Thymus (tissue), 11 donors: Measurements from ENCODE around the gene IMMT. TPM values are rescaled to one million over a fixed set of nuclear protein-coding genes. Genes with fewer than 3 reads are reported as not detected.

ENCODE experiments used
- DNase-seq, 9 donors: peaks; one replicate each; pipeline ENCODE4 v3.0.0-alpha.2; 2013; ENCODE audit warnings: low spot score in 9 of 9, low read depth in 6 of 9, missing footprints in 1 of 9
- H3K27ac ChIP-seq, 2 donors: one replicate each; pipeline ENCODE4 v1.5.1; 2013; ENCODE audit warnings: control low read depth in 1 of 2, low read depth in 1 of 2, low read length in 1 of 2, mild to moderate bottlenecking in 1 of 2, moderate library complexity in 1 of 2
- H3K27me3 ChIP-seq, 2 donors: one replicate each; pipeline ENCODE4 v1.5.1; 2013; ENCODE audit warnings: low read length in 1 of 2; ENCODE audit not compliant: control insufficient read depth in 2 of 2, insufficient read depth in 1 of 2
- H3K36me3 ChIP-seq, 2 donors: one replicate each; pipeline ENCODE4 v1.5.1; 2013; ENCODE audit warnings: low read length in 1 of 2, mild to moderate bottlenecking in 1 of 2, moderate library complexity in 1 of 2; ENCODE audit not compliant: control insufficient read depth in 2 of 2, insufficient read depth in 2 of 2
- H3K4me1 ChIP-seq, 2 donors: one replicate each; pipeline ENCODE4 v1.5.1; 2013; ENCODE audit warnings: low read length in 2 of 2; ENCODE audit not compliant: control insufficient read depth in 2 of 2, insufficient read depth in 2 of 2
- H3K4me3 ChIP-seq, 2 donors: one replicate each; pipeline ENCODE4 v1.5.1; 2013; ENCODE audit warnings: low read length in 2 of 2, control low read depth in 1 of 2, mild to moderate bottlenecking in 1 of 2
- H3K9me3 ChIP-seq, 2 donors: one replicate each; pipeline ENCODE4 v1.5.1; 2013; ENCODE audit warnings: low read length in 1 of 2, mild to moderate bottlenecking in 1 of 2; ENCODE audit not compliant: control insufficient read depth in 2 of 2, insufficient read depth in 1 of 2
- WGBS: extraction: QIAGEN DNeasy Blood & Tissue Kit; methylation state at CpG from one replicate; pipeline ENCODE4 v1.1.7; 2013; 5-methylcytosine and 5-hydroxymethylcytosine counted together
- polyA plus RNA-seq: library from polyadenylated mRNA; stranded (reverse); fragments of 200-250 nt; gene quantifications from one replicate; pipeline ENCODE4 v1.2.3, GENCODE V29; 2013
- total RNA-seq: library from RNA; stranded (reverse); fragments of 120-200 nt; gene quantifications from one replicate; pipeline ENCODE4 v1.2.4, GENCODE V29; 2013
- donor health status: healthy.

IMMT gene
- total and polyA plus RNA-seq, 2 donors = 45.9 to 71.5 TPM

GRCh38 chr2:86172610-86173009, 22.7 kb downstream of the IMMT start:
- Histone ChIP-seq H3K4me1 (no peaks in the 10 kb centered on the region), H3K4me3 (no peak overlapping the region), H3K9me3 (no peaks in the 10 kb centered on the region), H3K27me3 (no peaks in the 10 kb centered on the region), H3K27ac (no peak overlapping the region), H3K36me3 (peaks cover 17 to 82% of the 10 kb centered on the region in 2 donors)
- no peak for DNase-seq
- 98% methylated on average over 2 of the region's 2 CpGs for WGBS

- Histone ChIP-seq H3K4me3 (no peak overlapping the region), H3K27ac (no peak overlapping the region), H3K4me1 (no peaks in the 10 kb centered on the region), H3K36me3 (peaks cover 20 to 76% of the 10 kb centered on the region in 2 donors), H3K9me3 (no peaks in the 10 kb centered on the region), H3K27me3 (no peaks in the 10 kb centered on the region)
- 98% methylated on average over 3 of the region's 3 CpGs for WGBS
- no peak for DNase-seq
Measured at GRCh38 chr2:86171295-86171694, 24.0 kb downstream of the IMMT start.

- Histone ChIP-seq H3K27ac (no peak overlapping the region), H3K4me3 (no peak overlapping the region), H3K36me3 (peaks cover 24 to 74% of the 10 kb centered on the region in 2 donors), H3K4me1 (no peaks in the 10 kb centered on the region), H3K9me3 (no peaks in the 10 kb centered on the region), H3K27me3 (no peaks in the 10 kb centered on the region)
- no peak for DNase-seq
- WGBS = 97% methylated on average over 4 of the region's 4 CpGs
Measured at GRCh38 chr2:86170449-86170848, 24.8 kb downstream of the IMMT start.

- no peak for DNase-seq
- H3K36me3 ChIP-seq = peaks cover 70 to 84% of the 10 kb centered on the region in 2 donors
- no peak overlapping the region for H3K4me3 ChIP-seq
- H3K27me3 ChIP-seq = no peaks in the 10 kb centered on the region
- no peak overlapping the region for H3K27ac ChIP-seq
- H3K9me3 ChIP-seq = no peaks in the 10 kb centered on the region
- WGBS = 98% methylated on average over 6 of the region's 6 CpGs
- no peaks in the 10 kb centered on the region for H3K4me1 ChIP-seq
Measured at GRCh38 chr2:86160156-86160952, 34.9 kb downstream of the IMMT start.

GRCh38 chr2:86158286-86158685, 37.0 kb downstream of the IMMT start:
- H3K36me3 ChIP-seq = peaks cover 68 to 79% of the 10 kb centered on the region in 2 donors

GRCh38 chr2:86157009-86157556, 38.2 kb downstream of the IMMT start:
- Histone ChIP-seq H3K27ac (no peak overlapping the region), H3K27me3 (no peaks in the 10 kb centered on the region), H3K4me1 (no peaks in the 10 kb centered on the region), H3K9me3 (no peaks in the 10 kb centered on the region), H3K36me3 (peaks cover 59 to 69% of the 10 kb centered on the region in 2 donors), H3K4me3 (no peak overlapping the region)
- WGBS = 98% methylated on average over 2 of the region's 2 CpGs
- DNase-seq = no peak

More at GRCh38 chr2:86158286-86158685, 37.0 kb downstream of the IMMT start:
- Histone ChIP-seq H3K27ac (no peak overlapping the region), H3K4me1 (no peaks in the 10 kb centered on the region), H3K27me3 (no peaks in the 10 kb centered on the region), H3K9me3 (no peaks in the 10 kb centered on the region), H3K4me3 (no peak overlapping the region)
- no peak for DNase-seq
- WGBS = 97% methylated on average over 4 of the region's 4 CpGs

- H3K4me3 ChIP-seq = no peak overlapping the region
- no peaks in the 10 kb centered on the region for H3K9me3 ChIP-seq
- no peaks in the 10 kb centered on the region for H3K4me1 ChIP-seq
- H3K27me3 ChIP-seq = no peaks in the 10 kb centered on the region
- no peak for DNase-seq
- 98% methylated on average over 2 of the region's 2 CpGs for WGBS
- peaks cover 53 to 70% of the 10 kb centered on the region in 2 donors for H3K36me3 ChIP-seq
- no peak overlapping the region for H3K27ac ChIP-seq
Measured at GRCh38 chr2:86150502-86150901, 44.8 kb downstream of the IMMT start.

GRCh38 chr2:86147793-86148192, 47.5 kb downstream of the IMMT start:
- Histone ChIP-seq H3K36me3 (peaks cover 60 to 83% of the 10 kb centered on the region in 2 donors), H3K4me1 (no peaks in the 10 kb centered on the region), H3K4me3 (no peak overlapping the region), H3K27ac (no peak overlapping the region), H3K27me3 (no peaks in the 10 kb centered on the region), H3K9me3 (no peaks in the 10 kb centered on the region)
- 82% methylated on average over 2 of the region's 2 CpGs for WGBS
- DNase-seq = no peak

- no peak overlapping the region for H3K27ac ChIP-seq
- peaks cover 0 to 11% of the 10 kb centered on the region in 2 donors for H3K4me1 ChIP-seq
- H3K4me3 ChIP-seq = no peak overlapping the region
- no peaks in the 10 kb centered on the region for H3K27me3 ChIP-seq
- DNase-seq = no peak
- WGBS = 97% methylated on average over 14 of the region's 14 CpGs
- H3K9me3 ChIP-seq = no peaks in the 10 kb centered on the region
- peaks cover 48 to 95% of the 10 kb centered on the region in 2 donors for H3K36me3 ChIP-seq
Measured at GRCh38 chr2:86143926-86144685, 51.2 kb downstream of the IMMT start.
